ENCODE measurements around the gene CAMTA1. TPM values are rescaled to one million over a fixed set of nuclear protein-coding genes. Genes with fewer than 3 reads are reported as not detected.

The CAMTA1 gene
- total and polyA plus RNA-seq, 4 donors, result 48.1 to 140 (median 52.3) TPM

GRCh38 chr1:6988796-6989195 is 203.5 kb downstream of the CAMTA1 start:
- Histone ChIP-seq H3K9me3 (ENCODE audit: control insufficient read depth in 4 of 4, insufficient read depth in 3 of 4, low read length in 3 of 4) (peaks cover 0 to 2% (median 0%) of the 10 kb centered on the region in 4 donors), H3K9ac (ENCODE audit: insufficient read depth in 1 of 2, low read length in 2 of 2) (no peak overlapping the region), H3K27me3 (ENCODE audit: control insufficient read depth in 3 of 3, insufficient read depth in 3 of 3, low read length in 2 of 3) (no peaks in the 10 kb centered on the region), H3K36me3 (ENCODE audit: control insufficient read depth in 4 of 4, insufficient read depth in 4 of 4, low read length in 4 of 4) (no peaks in the 10 kb centered on the region), H3K4me1 (ENCODE audit: control insufficient read depth in 5 of 5, insufficient read depth in 5 of 5, low read length in 5 of 5) (peaks cover 0 to 16% (median 0%) of the 10 kb centered on the region in 5 donors), H3K27ac (ENCODE audit: low read depth in 1 of 2, low read length in 1 of 2) (no peak overlapping the region), H3K4me3 (no peak overlapping the region)
- 80 to 85% methylated on average over 3 of the region's 3 CpGs for WGBS, 2 donors
- TF ChIP-seq CTCF (IDR thresholded peaks at IDR 0.05; ENCODE audit: control extremely low read depth, extremely low read depth), result no peak
- ATAC-seq (ENCODE audit: insufficient read depth, low FRiP score) (no peak), DNase-seq (no peak)

- Histone ChIP-seq H3K4me3 (no peak overlapping the region), H3K27ac (ENCODE audit: low read depth in 1 of 2, low read length in 1 of 2) (no peak overlapping the region), H3K9ac (ENCODE audit: insufficient read depth in 1 of 2, low read length in 2 of 2) (no peak overlapping the region), H3K4me1 (ENCODE audit: control insufficient read depth in 5 of 5, insufficient read depth in 5 of 5, low read length in 5 of 5) (peaks cover 0 to 15% (median 0%) of the 10 kb centered on the region in 5 donors), H3K9me3 (ENCODE audit: control insufficient read depth in 4 of 4, insufficient read depth in 3 of 4, low read length in 3 of 4) (peaks cover 0 to 2% (median under 1%) of the 10 kb centered on the region in 4 donors), H3K36me3 (ENCODE audit: control insufficient read depth in 4 of 4, insufficient read depth in 4 of 4, low read length in 4 of 4) (no peaks in the 10 kb centered on the region), H3K27me3 (ENCODE audit: control insufficient read depth in 3 of 3, insufficient read depth in 3 of 3, low read length in 2 of 3) (no peaks in the 10 kb centered on the region)
- DNase-seq (no peak), ATAC-seq (ENCODE audit: insufficient read depth, low FRiP score) (no peak)
- WGBS, 2 donors, result 63 to 73% methylated on average over 13 of the region's 13 CpGs
- TF ChIP-seq CTCF (IDR thresholded peaks at IDR 0.05; ENCODE audit: control extremely low read depth, extremely low read depth), result no peak
Observed at GRCh38 chr1:6989212-6990159, 204.2 kb downstream of the CAMTA1 start.

- Histone ChIP-seq H3K9me3 (ENCODE audit: control insufficient read depth in 4 of 4, insufficient read depth in 3 of 4, low read length in 3 of 4) (peaks cover 0 to 3% (median 1%) of the 10 kb centered on the region in 4 donors), H3K4me1 (ENCODE audit: control insufficient read depth in 5 of 5, insufficient read depth in 5 of 5, low read length in 5 of 5) (no peaks in the 10 kb centered on the region), H3K36me3 (ENCODE audit: control insufficient read depth in 4 of 4, insufficient read depth in 4 of 4, low read length in 4 of 4) (no peaks in the 10 kb centered on the region), H3K9ac (ENCODE audit: insufficient read depth in 1 of 2, low read length in 2 of 2) (no peak overlapping the region), H3K27me3 (ENCODE audit: control insufficient read depth in 3 of 3, insufficient read depth in 3 of 3, low read length in 2 of 3) (no peaks in the 10 kb centered on the region), H3K4me3 (no peak overlapping the region), H3K27ac (ENCODE audit: low read depth in 1 of 2, low read length in 1 of 2) (no peak overlapping the region)
- DNase-seq (no peak), ATAC-seq (ENCODE audit: insufficient read depth, low FRiP score) (no peak)
- WGBS, 2 donors, result 77% methylated on average over 1 of the region's 1 CpG
- no peak for TF ChIP-seq CTCF (IDR thresholded peaks at IDR 0.05; ENCODE audit: control extremely low read depth, extremely low read depth)
Observed at GRCh38 chr1:6991266-6991665, 206.0 kb downstream of the CAMTA1 start.

All from lung (tissue), 12 donors.